Heart left ventricle (tissue), 16 donors: ENCODE results near the gene GPR160. TPM values are rescaled to one million over a fixed set of nuclear protein-coding genes. Genes with fewer than 3 reads are reported as not detected.

Experiments used
- ATAC-seq, 4 donors: fragments of 200-7000 bp; cut with Tn5 transposase; one replicate each; pipeline ENCODE4 v1.9.1; 2020 to 2022; ENCODE audit warnings: moderate library complexity in 4 of 4, mild to moderate bottlenecking in 3 of 4, moderate number of reproducible peaks in 1 of 4
- DNase-seq, 5 donors: peaks; one replicate each; pipeline ENCODE4 v3.0.0-alpha.2; 2020
- H3K27ac ChIP-seq, 12 donors: fragments of 200-600 bp; sonication (generic) in 4 of 12; one replicate each; pipeline versions ENCODE4 v1.5.0 to v1.8.0; 2016 to 2022; ENCODE audit warnings: mild to moderate bottlenecking in 2 of 12
- H3K27me3 ChIP-seq, 9 donors: fragments of 200-600 bp; sonication (generic) in 2 of 9; one replicate each; pipeline versions ENCODE4 v1.5.1 to v1.8.0; 2016 to 2022; ENCODE audit warnings: mild to moderate bottlenecking in 3 of 9
- H3K36me3 ChIP-seq, 9 donors: fragments of 200-600 bp; sonication (generic) in 2 of 9; one replicate each; pipeline versions ENCODE4 v1.5.0 to v1.8.0; 2018 to 2022; ENCODE audit warnings: mild to moderate bottlenecking in 2 of 9
- H3K4me1 ChIP-seq, 12 donors: fragments of 200-600 bp; sonication (generic) in 4 of 12; one replicate each; pipeline versions ENCODE4 v1.5.0 to v1.8.0; 2016 to 2022; ENCODE audit warnings: mild to moderate bottlenecking in 3 of 12
- H3K4me3 ChIP-seq, 12 donors: fragments of 200-600 bp; sonication (generic) in 4 of 12; one replicate each; pipeline versions ENCODE4 v1.5.0 to v1.8.0; 2017 to 2022; ENCODE audit warnings: mild to moderate bottlenecking in 9 of 12, moderate library complexity in 4 of 12
- H3K9me3 ChIP-seq, 12 donors: fragments of 200-600 bp; sonication (generic) in 4 of 12; one replicate each; pipeline versions ENCODE4 v1.5.0 to v1.8.0; 2016 to 2022; ENCODE audit warnings: mild to moderate bottlenecking in 1 of 12
- CTCF ChIP-seq, 12 donors: fragments of 200-600 bp; sonication (generic) in 4 of 12; IDR thresholded peaks; one replicate each; pipeline versions ENCODE4 v1.5.0 to v1.8.0; 2018 to 2022; ENCODE audit warnings: antibody characterized with exemption in 12 of 12, mild to moderate bottlenecking in 5 of 12
- POLR2A ChIP-seq, 2 donors: fragments of 450-650 bp; IDR thresholded peaks; one replicate each; pipeline ENCODE4 v1.6.1; 2017; ENCODE audit warnings: antibody characterized with exemption in 2 of 2, mild to moderate bottlenecking in 2 of 2, moderate library complexity in 2 of 2
- WGBS, 4 donors: extraction: QIAGEN DNeasy Blood & Tissue Kit in 2 of 4; methylation state at CpG; one replicate each; pipeline versions ENCODE4 v1.1.5 to v1.1.7; 2013 to 2018; 5-methylcytosine and 5-hydroxymethylcytosine counted together
- intact Hi-C, 10 donors: fragments of 100-400 bp; cut with DNase I; formaldehyde crosslinking; loops; one replicate each; pipeline versions ENCODE4 v1.11.1 to v1.14.2; 2022
- polyA plus RNA-seq, 2 donors: library from polyadenylated mRNA; stranded (reverse); fragments of 200-250 nt; gene quantifications; one replicate each; pipeline ENCODE4 v1.2.3, GENCODE V29; 2013
- total RNA-seq, 9 donors: library from RNA; depleted of rRNA in 2 of 9; stranded (reverse); fragments of >200 nt in 2 of 9; fragmentation: NEBNext Ultra II Directional in 3 of 9; extraction: Animal tissue kit (Norgen Biotek cat#: 25700) in 3 of 9; gene quantifications; one replicate each; pipeline versions ENCODE4 v1.1.0 to v1.2.4, GENCODE V29; 2016 to 2023
- donor health status: ischemic (EF 13 %, LVEDD 7.1; RV severe dilation, severe dysfunction).
- donor health status: healthy with polysubstance abuse.
- donor health status: DM: no; HTN: yes; CAD: no.
- donor health status: DM: no; HTN: no; CAD: no.
- donor health status: ischemic (EF 25% LVEDD 6.9; RV normal size, moderate dysfunction).
- donor health status: ischemic (EF 25% LVEDD 5.7; RV mildly dilated, moderate dysfunction).
- donor health status: healthy.
- donor health status: DM: yes; HTN: yes; CAD: no.
- donor health status: ischemic (EF 35%, LVEDD 5.7; RV mildly dilated, moderate dysfunction).
- donor health status: nonischemic (EF 11% LVEDD 7.7; RV severe dilation, severe dysfunction).
- donor health status: DM: yes; HTN: yes; CAD: no.
- donor health status: PGD.
- donor health status: ischemic (EF 29% LVEDD 5.4; RV normal size, mild dysfunction).
- donor health status: nonischemic (EF 23%, LVEDD 6.1; RV moderate dilation, normal function).

The GPR160 gene
- total and polyA plus RNA-seq, 11 donors, result 0.28 to 2.6 (median 0.99) TPM

- intact Hi-C loops, result no loop called here
- Histone ChIP-seq H3K36me3 (no peaks in the 10 kb centered on the region), H3K27ac (no peak overlapping the region), H3K27me3 (no peaks in the 10 kb centered on the region), H3K4me3 (no peak overlapping the region), H3K9me3 (no peaks in the 10 kb centered on the region), H3K4me1 (peaks cover 0 to 6% (median 0%) of the 10 kb centered on the region in 12 donors)
- DNase-seq (no peak), ATAC-seq (no peak)
- WGBS, 4 donors, result 64 to 87% (median 76%) methylated on average over 1 of the region's 1 CpG
- no peak for TF ChIP-seq CTCF (IDR thresholded peaks at IDR 0.05)
- TF ChIP-seq POLR2A (IDR thresholded peaks at IDR 0.05), result no peak
Observed at GRCh38 chr3:170059447-170059846, 21.7 kb downstream of the GPR160 start.

DNA sequence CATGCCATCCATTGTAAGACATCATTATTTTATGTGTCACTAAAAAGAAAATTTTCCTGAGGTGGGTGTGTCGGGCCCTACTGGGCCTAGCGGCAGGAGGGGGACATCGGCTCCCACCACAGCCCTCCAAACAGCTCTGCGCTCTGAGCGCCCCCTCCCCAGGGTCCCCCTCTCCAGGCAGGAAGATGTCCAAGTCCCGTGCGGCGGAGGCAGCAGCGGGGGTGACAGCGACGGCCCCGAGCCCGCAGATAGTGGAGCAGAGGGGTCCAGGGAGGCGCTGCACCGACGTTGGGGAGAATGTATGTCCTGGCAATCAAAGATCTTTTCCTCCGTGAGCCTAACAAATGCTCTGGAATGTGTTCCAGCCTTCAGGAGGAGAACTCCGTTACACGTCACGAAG is 24.3 kb downstream of the GPR160 start:
- intact Hi-C loops, result no loop called here
- Histone ChIP-seq H3K27ac (no peak overlapping the region), H3K27me3 (no peaks in the 10 kb centered on the region), H3K36me3 (no peaks in the 10 kb centered on the region), H3K4me1 (peaks cover 0 to 6% (median 0%) of the 10 kb centered on the region in 12 donors), H3K9me3 (no peaks in the 10 kb centered on the region), H3K4me3 (no peak overlapping the region)
- TF ChIP-seq CTCF (IDR thresholded peaks at IDR 0.05) (no peak), POLR2A (IDR thresholded peaks at IDR 0.05) (no peak)
- no peak for DNase-seq
- no peak for ATAC-seq
- WGBS, 4 donors, result 92 to 96% (median 94%) methylated on average over 20 of the region's 20 CpGs

GRCh38 chr3:170062769-170063168 is 25.0 kb downstream of the GPR160 start:
- ATAC-seq, result no peak
- Histone ChIP-seq H3K36me3 (no peaks in the 10 kb centered on the region), H3K4me1 (peaks cover 0 to 2% (median 0%) of the 10 kb centered on the region in 12 donors), H3K27me3 (no peaks in the 10 kb centered on the region), H3K9me3 (no peaks in the 10 kb centered on the region), H3K4me3 (no peak overlapping the region), H3K27ac (no peak overlapping the region)
- DNase-seq, result no peak
- 92 to 96% (median 96%) methylated on average over 16 of the region's 16 CpGs for WGBS, 4 donors
- intact Hi-C loops, result no loop called here
- no peak for TF ChIP-seq POLR2A (IDR thresholded peaks at IDR 0.05)
- TF ChIP-seq CTCF (IDR thresholded peaks at IDR 0.05), result no peak

- no peaks in the 10 kb centered on the region for H3K36me3 ChIP-seq
- no peak for DNase-seq
- intact Hi-C loops, result no loop called here
- no peaks in the 10 kb centered on the region for H3K27me3 ChIP-seq
- no peak overlapping the region for H3K4me3 ChIP-seq
- H3K4me1 ChIP-seq, result no peaks in the 10 kb centered on the region
- no peaks in the 10 kb centered on the region for H3K9me3 ChIP-seq
- no peak for TF ChIP-seq POLR2A (IDR thresholded peaks at IDR 0.05)
- TF ChIP-seq CTCF (IDR thresholded peaks at IDR 0.05), result no peak
- WGBS, 4 donors, result 94 to 96% (median 95%) methylated on average over 15 of the region's 15 CpGs
- no peak for ATAC-seq
- H3K27ac ChIP-seq, result no peak overlapping the region
Observed at GRCh38 chr3:170063691-170064090, 25.9 kb downstream of the GPR160 start.
